HCT116 (cell line): ENCODE measurements around the gene NCOA6. TPM values are rescaled to one million over a fixed set of nuclear protein-coding genes. Genes with fewer than 3 reads are reported as not detected.

Experiments used
- ATAC-seq: fragments of 200-7000 bp; cut with Tn5 transposase; 2 replicates; pipeline ENCODE4 v1.9.1; 2020; ENCODE audit warnings: mild to moderate bottlenecking, moderate library complexity
- BruUV-seq: library from RNA; stranded (reverse); fragments of 400-500 nt; replicated peaks from 2 replicates; lab custom pipeline; 2021; lab: Mats Ljungman, UMichigan
- CTCF ChIA-PET: fragments of 300-600 bp; sonication (Branson Sonifier 250); formaldehyde crosslinking; loops from one replicate; lab custom pipeline; 2021; ENCODE audit warnings: antibody characterized with exemption; lab: Charles Lee
- POLR2A ChIA-PET: fragments of 300-600, 350-600 bp; sonication (Branson Sonifier 250); formaldehyde crosslinking; loops from one replicate; lab custom pipeline; 2021; ENCODE audit warnings: antibody characterized with exemption; lab: Charles Lee
- RAD21 ChIA-PET, 2 experiments: fragments of 300-600 bp; sonication (Branson Sonifier 250); formaldehyde crosslinking; loops; one replicate each; lab custom pipeline; 2023; ENCODE audit warnings: low total read pairs in 2 of 2; ENCODE audit not compliant: uncharacterized antibody in 2 of 2, unreplicated experiment in 2 of 2, low non-redundant PET in 1 of 2; lab: Charles Lee
- DNase-seq: peaks from one replicate; pipeline ENCODE4 v3.0.0-alpha.2; 2010; ENCODE audit warnings: low read depth, low spot score
- H2AFZ ChIP-seq: fragments of 200-600 bp; shearing (Covaris generic), sonication (generic); 2 replicates; pipeline ENCODE4 v1.6.1; 2017; ENCODE audit warnings: low read depth, mixed run types, mixed read lengths, antibody characterized with exemption, low read length; ENCODE audit not compliant: poor library complexity, severe bottlenecking
- H3K27ac ChIP-seq: 2 replicates; pipeline ENCODE4 v1.5.1; 2012; ENCODE audit warnings: low read depth, low read length
- H3K27me3 ChIP-seq: fragments of 200-600 bp; sonication (generic); 2 replicates; pipeline ENCODE4 v1.6.1; 2016; ENCODE audit warnings: mixed run types, low read length, mixed read lengths; ENCODE audit not compliant: insufficient read depth
- H3K36me3 ChIP-seq, 2 experiments: fragments of 200-500 bp in 1 of 2; fragments of 200-600 bp in 1 of 2; sonication (Bioruptor generic) in 1 of 2; sonication (generic) in 1 of 2; 2 replicates each; pipeline versions ENCODE4 v1.5.1 to v1.6.1; 2014 to 2016; ENCODE audit warnings: low read length in 2 of 2, inconsistent platforms in 1 of 2, mixed read lengths in 1 of 2, mixed run types in 1 of 2; ENCODE audit not compliant: insufficient read depth in 2 of 2, control insufficient read depth in 1 of 2
- H3K4me1 ChIP-seq, 2 experiments: fragments of 200-600 bp in 1 of 2; sonication (generic) in 1 of 2; 2 replicates each; pipeline versions ENCODE4 v1.5.1 to v1.6.1; 2012 to 2017; ENCODE audit warnings: low read length in 2 of 2, inconsistent platforms in 1 of 2, mild to moderate bottlenecking in 1 of 2, mixed read lengths in 1 of 2, mixed run types in 1 of 2, moderate library complexity in 1 of 2; ENCODE audit not compliant: insufficient read depth in 2 of 2, control insufficient read depth in 1 of 2
- H3K4me2 ChIP-seq: fragments of 200-600 bp; sonication (generic); 2 replicates; pipeline ENCODE4 v1.6.1; 2017; ENCODE audit warnings: mixed run types, low read length, mixed read lengths
- H3K4me3 ChIP-seq, 2 experiments: fragments of 200-600 bp in 1 of 2; sonication (generic) in 1 of 2; replicated peaks in 1 of 2; 2 replicates each; pipeline ENCODE4 v1.5.1; 2011 to 2016; ENCODE audit warnings: low read length in 2 of 2, control low read depth in 1 of 2, low read depth in 1 of 2, mild to moderate bottlenecking in 1 of 2, mixed read lengths in 1 of 2, mixed run types in 1 of 2
- H3K79me2 ChIP-seq: fragments of 200-600 bp; sonication (generic); 2 replicates; pipeline ENCODE4 v1.6.1; 2017; ENCODE audit warnings: mild to moderate bottlenecking, mixed run types, low read length, moderate library complexity, mixed read lengths; ENCODE audit not compliant: insufficient read depth
- H3K9ac ChIP-seq: fragments of 200-600 bp; sonication (generic); 2 replicates; pipeline ENCODE4 v1.6.1; 2016; ENCODE audit warnings: low read length, mixed read lengths
- H3K9me2 ChIP-seq: fragments of 200-600 bp; sonication (generic), shearing (Covaris generic); 2 replicates; pipeline ENCODE4 v1.6.1; 2017; ENCODE audit warnings: mixed run types, mild to moderate bottlenecking, moderate library complexity; ENCODE audit not compliant: insufficient read depth
- H3K9me3 ChIP-seq, 2 experiments: fragments of 200-500 bp in 1 of 2; fragments of 200-600 bp in 1 of 2; sonication (Bioruptor generic) in 1 of 2; sonication (generic) in 1 of 2; 2 replicates each; pipeline ENCODE4 v1.6.1; 2014 to 2017; ENCODE audit warnings: low read length in 2 of 2, mixed read lengths in 2 of 2, inconsistent platforms in 1 of 2, low read depth in 1 of 2, mild to moderate bottlenecking in 1 of 2, mixed run types in 1 of 2, moderate library complexity in 1 of 2; ENCODE audit not compliant: control insufficient read depth in 1 of 2, insufficient read depth in 1 of 2
- H4K20me1 ChIP-seq: fragments of 200-600 bp; sonication (generic), shearing (Covaris generic); 2 replicates; pipeline ENCODE4 v1.6.1; 2017; ENCODE audit warnings: mixed run types, mild to moderate bottlenecking, moderate library complexity; ENCODE audit not compliant: insufficient read depth
- CBX3 ChIP-seq: IDR thresholded peaks from 2 replicates; pipeline ENCODE4 v1.6.1; 2012; ENCODE audit warnings: low read depth
- EGR1 ChIP-seq: IDR thresholded peaks from 2 replicates; pipeline ENCODE4 v1.6.1; 2012; ENCODE audit warnings: low read depth
- ELF1 ChIP-seq: IDR thresholded peaks from 2 replicates; pipeline ENCODE4 v1.6.1; 2012; ENCODE audit warnings: low read depth, borderline replicate concordance
- EZH2 ChIP-seq: fragments of 200-600 bp; sonication (generic); IDR thresholded peaks from 2 replicates; pipeline ENCODE4 v1.6.1; 2017; ENCODE audit warnings: antibody characterized with exemption, mixed run types
- JUND ChIP-seq: IDR thresholded peaks from 2 replicates; pipeline ENCODE4 v1.6.1; 2012
- POLR2A ChIP-seq: IDR thresholded peaks from 2 replicates; pipeline ENCODE4 v1.7.0; 2011; ENCODE audit warnings: borderline replicate concordance; ENCODE audit not compliant: insufficient read depth, insufficient read length; ENCODE audit errors: extremely low read depth
- SIN3A ChIP-seq: IDR thresholded peaks from 2 replicates; pipeline ENCODE4 v1.6.1; 2012; ENCODE audit warnings: low read depth
- SP1 ChIP-seq: IDR thresholded peaks from 2 replicates; pipeline ENCODE4 v1.6.1; 2012; ENCODE audit warnings: low read depth
- SRF ChIP-seq: IDR thresholded peaks from 2 replicates; pipeline ENCODE4 v1.6.1; 2012; ENCODE audit warnings: low read depth
- YY1 ChIP-seq: IDR thresholded peaks from 2 replicates; pipeline ENCODE4 v1.6.1; 2011; ENCODE audit warnings: low read length, low read depth, moderate library complexity, mild to moderate bottlenecking; ENCODE audit not compliant: insufficient replicate concordance; ENCODE audit errors: extremely low read depth
- intact Hi-C: fragments of 100-400 bp; cut with micrococcal nuclease; formaldehyde crosslinking; loops from 2 replicates; pipeline ENCODE4 v1.10.0; 2022
- total RNA-seq: library from RNA; stranded (reverse); gene quantifications from one replicate; pipeline ENCODE4 v1.2.1, GENCODE V29; 2021; ENCODE audit not compliant: unreplicated experiment
- TF ChIP-seq, protein P1 (sequence below), 3 experiments: fragments of 200-600 bp in 1 of 3; sonication (generic) in 1 of 3; IDR thresholded peaks in 2 of 3; conservative IDR thresholded peaks in 1 of 3; 2 replicates each; pipeline ENCODE4 v1.5.1; 2012 to 2017; ENCODE audit warnings: low read depth in 2 of 3, low read length in 2 of 3, antibody characterized with exemption in 1 of 3, borderline replicate concordance in 1 of 3, control low read depth in 1 of 3, mild to moderate bottlenecking in 1 of 3, mixed read lengths in 1 of 3, mixed run types in 1 of 3, moderate library complexity in 1 of 3; ENCODE audit not compliant: insufficient read depth in 1 of 3
- TF ChIP-seq, protein P2 (sequence below): IDR thresholded peaks from 2 replicates; pipeline ENCODE4 v1.6.1; 2011; ENCODE audit warnings: mild to moderate bottlenecking, low read length, moderate library complexity; ENCODE audit not compliant: insufficient replicate concordance; ENCODE audit errors: extremely low read depth
- TF ChIP-seq, protein P3 (sequence below): IDR thresholded peaks from 2 replicates; pipeline ENCODE4 v1.6.1; 2012; ENCODE audit warnings: low read depth

The NCOA6 gene
- total RNA-seq, 1 experiment from 2014 or later = 24.8 TPM

DNA sequence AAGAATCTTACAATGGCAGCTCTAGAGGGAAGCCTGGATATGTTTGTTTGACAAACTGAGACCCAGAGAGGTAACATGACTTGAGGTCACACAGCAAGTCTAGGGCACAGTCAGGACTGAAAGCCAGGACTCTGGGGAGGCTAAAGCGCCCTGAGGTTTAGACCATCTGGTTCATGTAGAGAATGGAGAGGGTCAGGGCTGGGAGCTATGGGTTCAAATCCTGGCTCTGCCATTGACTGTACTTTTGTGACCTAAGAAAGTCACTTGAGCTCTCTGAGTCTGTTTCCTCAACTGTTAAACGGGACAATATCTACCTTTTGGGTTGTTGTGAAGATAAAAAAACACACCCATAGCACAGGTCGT lies 122.4 kb downstream of the NCOA6 start (continued):
- TF ChIP-seq YY1 (no peak), ELF1 (no peak), CBX3 (no peak), SRF (no peak), EGR1 (no peak)
- TF ChIP-seq, protein P1, sequence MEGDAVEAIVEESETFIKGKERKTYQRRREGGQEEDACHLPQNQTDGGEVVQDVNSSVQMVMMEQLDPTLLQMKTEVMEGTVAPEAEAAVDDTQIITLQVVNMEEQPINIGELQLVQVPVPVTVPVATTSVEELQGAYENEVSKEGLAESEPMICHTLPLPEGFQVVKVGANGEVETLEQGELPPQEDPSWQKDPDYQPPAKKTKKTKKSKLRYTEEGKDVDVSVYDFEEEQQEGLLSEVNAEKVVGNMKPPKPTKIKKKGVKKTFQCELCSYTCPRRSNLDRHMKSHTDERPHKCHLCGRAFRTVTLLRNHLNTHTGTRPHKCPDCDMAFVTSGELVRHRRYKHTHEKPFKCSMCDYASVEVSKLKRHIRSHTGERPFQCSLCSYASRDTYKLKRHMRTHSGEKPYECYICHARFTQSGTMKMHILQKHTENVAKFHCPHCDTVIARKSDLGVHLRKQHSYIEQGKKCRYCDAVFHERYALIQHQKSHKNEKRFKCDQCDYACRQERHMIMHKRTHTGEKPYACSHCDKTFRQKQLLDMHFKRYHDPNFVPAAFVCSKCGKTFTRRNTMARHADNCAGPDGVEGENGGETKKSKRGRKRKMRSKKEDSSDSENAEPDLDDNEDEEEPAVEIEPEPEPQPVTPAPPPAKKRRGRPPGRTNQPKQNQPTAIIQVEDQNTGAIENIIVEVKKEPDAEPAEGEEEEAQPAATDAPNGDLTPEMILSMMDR (IDR thresholded peaks at IDR 0.05 in 2 of 3, conservative IDR thresholded peaks at IDR 0.05 in 1 of 3; ENCODE audit: borderline replicate concordance in 1 of 3, insufficient read depth in 1 of 3, low read depth in 2 of 3, low read length in 2 of 3) = no peak
- TF ChIP-seq, all 23 proteins: peak for 0

DNA sequence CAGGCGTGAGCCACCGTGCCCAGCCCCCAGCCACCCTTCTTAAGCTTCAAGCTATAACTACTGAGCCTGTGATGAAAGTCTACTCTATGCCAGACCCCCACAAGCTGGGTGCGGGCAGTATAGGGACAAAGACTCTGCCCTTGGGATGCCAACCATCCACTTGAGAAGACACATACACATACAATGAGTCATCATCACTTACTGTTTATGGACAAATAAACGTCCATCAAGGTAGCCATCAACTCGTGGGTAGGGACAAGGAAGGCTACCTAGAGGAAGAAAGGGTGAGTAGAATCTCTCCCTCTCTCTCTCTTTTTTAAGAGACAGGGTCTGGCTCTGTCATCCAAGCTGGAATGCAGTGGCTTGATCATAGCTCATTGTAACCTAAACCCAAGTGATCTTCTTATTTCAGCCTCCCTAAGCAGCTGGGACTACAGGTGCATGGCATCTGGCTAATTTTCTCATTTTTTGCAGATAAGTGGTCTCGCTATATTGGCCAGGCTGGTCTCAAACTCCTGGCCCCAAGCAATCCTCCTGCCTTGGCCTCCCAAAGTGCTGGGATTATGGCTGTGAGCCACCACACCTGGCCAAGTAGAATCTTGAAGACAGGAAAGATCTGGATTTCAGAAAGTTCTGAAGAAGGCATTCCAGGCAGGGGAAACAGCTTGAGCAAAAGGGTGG lies 123.9 kb downstream of the NCOA6 start:
- no TSS peak for BruUV-seq
- no peak for DNase-seq
- no peaks in the 10 kb centered on the region for H4K20me1 ChIP-seq
- H3K79me2 ChIP-seq = no peaks in the 10 kb centered on the region
- H3K36me3 ChIP-seq = no peaks in the 10 kb centered on the region
- no peak overlapping the region for H3K9ac ChIP-seq
- H3K4me2 ChIP-seq = peak overlapping the region; percentile 23; the same call in 1 of the 2 replicates
- no peak for ATAC-seq
- TF ChIP-seq, protein P1 (IDR thresholded peaks at IDR 0.05 in 2 of 3, conservative IDR thresholded peaks at IDR 0.05 in 1 of 3; ENCODE audit: borderline replicate concordance in 1 of 3, insufficient read depth in 1 of 3, low read depth in 2 of 3, low read length in 2 of 3) = no peak
- TF ChIP-seq SRF (no peak), CBX3 (no peak), SIN3A (no peak), POLR2A (no peak), SP1 (no peak), JUND (no peak), EGR1 (no peak), YY1 (no peak), EZH2 (no peak)
- TF ChIP-seq, protein P2, sequence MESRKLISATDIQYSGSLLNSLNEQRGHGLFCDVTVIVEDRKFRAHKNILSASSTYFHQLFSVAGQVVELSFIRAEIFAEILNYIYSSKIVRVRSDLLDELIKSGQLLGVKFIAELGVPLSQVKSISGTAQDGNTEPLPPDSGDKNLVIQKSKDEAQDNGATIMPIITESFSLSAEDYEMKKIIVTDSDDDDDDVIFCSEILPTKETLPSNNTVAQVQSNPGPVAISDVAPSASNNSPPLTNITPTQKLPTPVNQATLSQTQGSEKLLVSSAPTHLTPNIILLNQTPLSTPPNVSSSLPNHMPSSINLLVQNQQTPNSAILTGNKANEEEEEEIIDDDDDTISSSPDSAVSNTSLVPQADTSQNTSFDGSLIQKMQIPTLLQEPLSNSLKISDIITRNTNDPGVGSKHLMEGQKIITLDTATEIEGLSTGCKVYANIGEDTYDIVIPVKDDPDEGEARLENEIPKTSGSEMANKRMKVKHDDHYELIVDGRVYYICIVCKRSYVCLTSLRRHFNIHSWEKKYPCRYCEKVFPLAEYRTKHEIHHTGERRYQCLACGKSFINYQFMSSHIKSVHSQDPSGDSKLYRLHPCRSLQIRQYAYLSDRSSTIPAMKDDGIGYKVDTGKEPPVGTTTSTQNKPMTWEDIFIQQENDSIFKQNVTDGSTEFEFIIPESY = no peak
- TF ChIP-seq, protein P3, sequence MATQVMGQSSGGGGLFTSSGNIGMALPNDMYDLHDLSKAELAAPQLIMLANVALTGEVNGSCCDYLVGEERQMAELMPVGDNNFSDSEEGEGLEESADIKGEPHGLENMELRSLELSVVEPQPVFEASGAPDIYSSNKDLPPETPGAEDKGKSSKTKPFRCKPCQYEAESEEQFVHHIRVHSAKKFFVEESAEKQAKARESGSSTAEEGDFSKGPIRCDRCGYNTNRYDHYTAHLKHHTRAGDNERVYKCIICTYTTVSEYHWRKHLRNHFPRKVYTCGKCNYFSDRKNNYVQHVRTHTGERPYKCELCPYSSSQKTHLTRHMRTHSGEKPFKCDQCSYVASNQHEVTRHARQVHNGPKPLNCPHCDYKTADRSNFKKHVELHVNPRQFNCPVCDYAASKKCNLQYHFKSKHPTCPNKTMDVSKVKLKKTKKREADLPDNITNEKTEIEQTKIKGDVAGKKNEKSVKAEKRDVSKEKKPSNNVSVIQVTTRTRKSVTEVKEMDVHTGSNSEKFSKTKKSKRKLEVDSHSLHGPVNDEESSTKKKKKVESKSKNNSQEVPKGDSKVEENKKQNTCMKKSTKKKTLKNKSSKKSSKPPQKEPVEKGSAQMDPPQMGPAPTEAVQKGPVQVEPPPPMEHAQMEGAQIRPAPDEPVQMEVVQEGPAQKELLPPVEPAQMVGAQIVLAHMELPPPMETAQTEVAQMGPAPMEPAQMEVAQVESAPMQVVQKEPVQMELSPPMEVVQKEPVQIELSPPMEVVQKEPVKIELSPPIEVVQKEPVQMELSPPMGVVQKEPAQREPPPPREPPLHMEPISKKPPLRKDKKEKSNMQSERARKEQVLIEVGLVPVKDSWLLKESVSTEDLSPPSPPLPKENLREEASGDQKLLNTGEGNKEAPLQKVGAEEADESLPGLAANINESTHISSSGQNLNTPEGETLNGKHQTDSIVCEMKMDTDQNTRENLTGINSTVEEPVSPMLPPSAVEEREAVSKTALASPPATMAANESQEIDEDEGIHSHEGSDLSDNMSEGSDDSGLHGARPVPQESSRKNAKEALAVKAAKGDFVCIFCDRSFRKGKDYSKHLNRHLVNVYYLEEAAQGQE = no peak
- H3K27me3 ChIP-seq = no peaks in the 10 kb centered on the region
- H3K9me2 ChIP-seq = no peaks in the 10 kb centered on the region
- CTCF ChIA-PET = no interaction called here
- no peak overlapping the region for H3K27ac ChIP-seq
- no peaks in the 10 kb centered on the region for H3K9me3 ChIP-seq
- RAD21 ChIA-PET = no interaction called here
- no peak overlapping the region for H3K4me3 ChIP-seq
- intact Hi-C loops = no loop called here
- H2AFZ ChIP-seq = peak overlapping the region; percentile 26
- H3K4me1 ChIP-seq = peaks cover 21 to 35% of the 10 kb centered on the region in 2 experiments
- POLR2A ChIA-PET = no interaction called here
